Activated CD4-positive, alpha-beta T cell treated with anti-CD3 and anti-CD28 coated beads, Interleukin-2, amount 50 U/mL, for 24 hours (primary cell): Measurements from ENCODE around the gene OTOL1.

Source experiments
- DNase-seq, 2 donors: peaks; one replicate each; pipeline ENCODE4 v3.0.0-alpha.2; 2020; ENCODE audit warnings: low read depth in 1 of 2, low spot score in 1 of 2

Gene OTOL1

DNA sequence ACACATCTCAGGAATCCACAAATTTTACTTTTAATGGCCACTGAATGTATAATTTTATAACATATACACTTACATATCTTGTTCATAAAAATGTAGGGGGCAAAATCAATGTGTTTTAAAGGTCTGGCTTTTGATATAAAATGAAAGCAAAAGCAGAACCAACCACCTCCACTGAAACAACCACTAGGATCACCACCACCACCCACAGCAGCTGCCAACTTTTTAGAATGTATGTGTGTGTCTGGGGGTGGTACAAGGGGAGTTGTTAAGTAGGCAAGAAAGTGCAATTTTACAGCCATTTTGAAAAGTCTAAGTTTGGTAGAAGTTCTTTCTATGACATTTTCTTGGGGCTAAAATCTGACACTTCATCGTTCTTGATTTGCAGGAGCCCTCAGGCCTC, 44.0 kb downstream of the OTOL1 start:
- no peak for DNase-seq

GRCh38 chr3:161545824-161546223, 49.2 kb downstream of the OTOL1 start:
- no peak for DNase-seq

- no peak for DNase-seq
Observed at GRCh38 chr3:161548301-161548700, 51.7 kb downstream of the OTOL1 start.

DNA sequence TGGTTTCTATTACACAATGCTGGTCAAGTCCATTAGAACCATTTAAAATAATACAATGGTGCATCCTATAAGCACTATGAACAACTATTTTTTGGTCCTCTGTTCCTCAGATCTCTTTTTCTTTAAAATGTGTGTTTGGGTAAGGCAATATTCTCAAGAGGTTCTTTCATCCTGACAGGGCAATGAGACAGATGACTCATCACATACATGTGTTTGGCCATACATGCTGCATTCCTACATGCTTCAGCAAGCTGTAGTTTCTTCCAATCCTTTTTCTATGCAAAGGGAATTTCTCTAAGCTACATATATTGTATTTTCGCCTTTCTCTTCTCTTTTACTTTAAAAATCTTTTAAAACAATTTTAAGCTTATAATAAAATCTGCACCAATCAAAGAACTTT, 52.7 kb downstream of the OTOL1 start:
- DNase-seq, result no peak

DNA sequence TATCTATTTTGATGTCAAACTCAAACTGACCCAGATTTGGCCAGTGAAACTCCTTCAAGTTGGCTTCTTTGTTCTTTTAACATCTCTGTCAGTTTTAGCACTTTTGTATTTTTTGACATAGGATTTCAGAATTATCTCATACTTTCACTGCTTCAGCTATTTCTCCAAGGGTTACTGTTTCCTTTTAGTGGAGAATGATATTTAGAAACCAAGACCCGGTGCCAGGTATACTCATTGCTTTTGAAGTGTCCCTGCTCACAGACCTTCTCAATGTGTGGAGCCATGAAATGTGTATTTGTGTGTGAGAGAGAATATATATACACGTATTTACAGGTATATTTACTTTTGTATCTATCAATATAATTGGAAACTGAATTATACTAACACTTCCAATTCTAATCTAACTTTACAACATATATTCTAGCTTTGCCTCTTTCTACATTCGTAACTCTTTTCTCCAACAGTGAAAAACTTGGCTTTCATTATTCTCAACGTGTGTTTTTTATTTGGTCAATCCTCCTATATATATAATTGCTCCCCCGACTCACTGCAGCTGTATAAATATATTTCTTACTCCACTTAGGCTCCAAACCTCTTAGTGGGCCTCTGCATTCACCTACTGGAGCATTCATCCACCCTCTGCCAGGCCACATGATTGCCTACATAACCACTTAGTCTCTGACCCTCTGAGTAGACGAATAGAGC, 54.0 kb downstream of the OTOL1 start:
- DNase-seq, result no peak

- DNase-seq, result no peak
Observed at GRCh38 chr3:161551697-161552096, 55.1 kb downstream of the OTOL1 start.

- DNase-seq, result no peak
Observed at GRCh38 chr3:161552984-161553560, 56.5 kb downstream of the OTOL1 start.
